Stimulated activated CD8-positive, alpha-beta memory T cell treated with anti-CD3 and anti-CD28 coated beads, Interleukin-15, amount 100 ng/mL, for 1 hour (primary cell): ENCODE data around the gene WNK4.

ENCODE experiments used
- DNase-seq: peaks from one replicate; pipeline ENCODE4 v3.0.0-alpha.2; 2020; ENCODE audit warnings: low read depth

Gene WNK4

GRCh38 chr17:42772945-42773289 is 7.5 kb upstream of the WNK4 start:
- no peak for DNase-seq

- peak; percentile 53 for DNase-seq
Measured at GRCh38 chr17:42773290-42774035, 6.9 kb upstream of the WNK4 start, which contains the start of gene VPS25. Gene VPS25, plus strand, starts transcription at chr17:42773449. Its CDS starts 27 bp downstream, at chr17:42773476.

- DNase-seq, result no peak
Measured at GRCh38 chr17:42774066-42774745, 6.2 kb upstream of the WNK4 start.

DNA sequence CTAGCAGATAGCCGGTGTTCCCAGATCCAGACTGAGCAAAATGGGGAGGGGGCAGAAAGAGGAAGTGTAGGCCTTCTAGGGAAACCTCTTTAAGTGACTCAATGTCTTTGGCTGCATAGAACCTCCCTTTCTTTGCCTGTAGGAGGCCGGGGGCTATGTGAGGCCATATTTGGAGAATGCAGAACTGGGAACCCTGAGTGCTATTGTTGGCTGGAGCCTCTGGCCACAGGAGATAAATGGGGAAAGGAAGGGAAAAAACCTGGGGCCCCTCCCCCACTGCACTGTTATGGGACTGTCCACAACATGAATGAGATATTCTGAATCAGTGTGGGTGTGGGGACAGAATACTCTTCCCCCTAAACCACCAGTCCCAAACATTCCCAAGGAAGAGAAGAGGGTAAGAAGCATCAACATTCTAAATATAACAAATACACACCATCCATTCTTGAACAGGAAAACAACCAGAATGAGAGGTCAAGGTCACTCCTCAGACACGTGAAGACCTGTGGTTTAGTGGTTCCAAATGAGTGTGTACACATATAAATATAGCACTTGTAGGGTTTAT is 4.8 kb upstream of the WNK4 start:
- no peak for DNase-seq

DNA sequence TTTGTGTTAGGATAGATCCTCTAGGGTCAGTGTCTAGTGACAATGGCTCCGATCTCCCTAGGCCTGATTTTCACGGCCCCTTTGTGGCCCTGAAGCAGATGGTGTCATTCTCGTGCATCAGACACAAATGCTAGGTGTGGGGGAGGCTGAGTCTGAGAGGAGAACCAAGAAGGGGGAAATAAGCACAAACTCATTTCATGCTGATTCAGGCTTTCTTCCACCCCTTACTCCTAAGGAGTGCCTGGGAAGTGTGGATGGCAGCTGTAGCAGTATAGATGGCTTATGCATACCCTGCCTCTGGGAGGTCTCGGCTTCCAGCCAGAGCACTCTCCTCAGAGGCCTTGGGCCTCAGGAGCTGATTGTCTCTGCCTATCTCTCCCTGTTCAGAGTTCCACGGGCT is 1.8 kb upstream of the WNK4 start:
- DNase-seq, result no peak

DNA sequence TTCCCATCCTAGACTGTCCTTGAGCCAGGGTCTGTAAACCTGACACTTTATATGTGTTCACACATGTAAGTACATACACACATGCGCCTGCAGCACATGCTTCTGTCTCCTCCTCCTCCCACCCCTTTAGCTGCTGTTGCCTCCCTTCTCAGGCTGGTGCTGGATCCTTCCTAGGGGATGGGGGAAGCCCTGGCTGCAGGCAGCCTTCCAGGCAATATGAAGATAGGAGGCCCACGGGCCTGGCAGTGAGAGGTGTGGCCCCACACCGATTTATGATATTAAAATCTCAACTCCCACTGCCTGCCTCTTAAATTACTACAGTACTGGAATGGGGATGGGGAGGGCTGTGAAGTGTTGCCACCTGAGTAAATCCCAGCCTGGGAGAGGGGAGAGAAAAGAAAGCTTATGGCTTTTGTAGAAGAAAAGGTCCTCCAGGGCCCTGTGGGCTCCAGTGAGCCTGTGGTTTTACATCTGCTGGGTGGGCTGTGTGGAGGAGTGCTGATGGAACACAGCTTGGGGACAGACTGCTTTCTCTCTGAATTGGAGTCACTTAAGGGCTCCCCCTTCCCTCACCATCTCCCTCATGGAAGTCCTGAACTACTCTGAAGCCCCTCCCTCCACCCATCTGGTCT is 990 bp upstream of the WNK4 start:
- DNase-seq, result no peak

GRCh38 chr17:42780851-42781638 is 635 bp downstream of the WNK4 start:
- DNase-seq, result no peak

GRCh38 chr17:42781639-42782165 is 1.3 kb downstream of the WNK4 start:
- DNase-seq, result no peak

DNA sequence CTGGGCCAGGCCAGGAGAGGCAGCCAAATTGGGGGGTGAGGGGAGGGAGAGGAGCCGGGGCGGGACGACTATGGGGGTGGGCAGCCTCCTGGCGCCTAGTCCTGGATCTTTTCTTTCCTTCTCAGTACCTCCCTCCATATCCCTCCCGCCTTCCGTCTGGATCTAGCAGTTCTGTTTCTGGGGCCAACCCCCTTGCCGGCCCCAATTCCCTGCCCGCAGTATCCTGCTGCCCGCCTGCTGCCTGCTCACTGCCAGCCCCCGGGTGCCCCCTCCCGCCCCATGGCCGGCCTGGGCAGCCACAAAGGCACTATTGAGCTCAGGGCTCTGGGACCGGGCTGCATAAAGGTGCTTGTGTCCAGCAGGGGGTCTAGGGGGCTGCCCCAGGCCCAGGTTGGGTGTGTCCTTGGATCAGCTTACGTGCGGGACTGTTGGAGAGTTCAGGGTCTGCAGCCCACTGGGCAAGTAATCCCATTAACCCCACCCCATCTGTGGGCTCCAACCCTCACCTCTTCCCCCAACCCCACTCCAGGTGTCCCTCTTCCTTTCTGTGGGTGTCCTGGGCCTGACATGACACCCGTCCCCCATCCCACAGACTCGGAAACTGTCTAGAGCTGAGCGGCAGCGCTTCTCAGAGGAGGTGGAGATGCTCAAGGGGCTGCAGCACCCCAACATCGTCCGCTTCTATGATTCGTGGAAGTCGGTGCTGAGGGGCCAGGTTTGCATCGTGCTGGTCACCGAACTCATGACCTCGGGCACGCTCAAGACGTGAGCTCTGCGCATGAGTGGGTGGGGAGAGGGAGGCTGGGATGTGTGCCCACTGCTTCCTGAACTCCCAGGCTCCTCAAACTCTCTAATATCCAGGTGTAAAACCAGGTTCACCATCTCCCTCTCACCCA is 2.0 kb downstream of the WNK4 start:
- DNase-seq, result no peak

DNA sequence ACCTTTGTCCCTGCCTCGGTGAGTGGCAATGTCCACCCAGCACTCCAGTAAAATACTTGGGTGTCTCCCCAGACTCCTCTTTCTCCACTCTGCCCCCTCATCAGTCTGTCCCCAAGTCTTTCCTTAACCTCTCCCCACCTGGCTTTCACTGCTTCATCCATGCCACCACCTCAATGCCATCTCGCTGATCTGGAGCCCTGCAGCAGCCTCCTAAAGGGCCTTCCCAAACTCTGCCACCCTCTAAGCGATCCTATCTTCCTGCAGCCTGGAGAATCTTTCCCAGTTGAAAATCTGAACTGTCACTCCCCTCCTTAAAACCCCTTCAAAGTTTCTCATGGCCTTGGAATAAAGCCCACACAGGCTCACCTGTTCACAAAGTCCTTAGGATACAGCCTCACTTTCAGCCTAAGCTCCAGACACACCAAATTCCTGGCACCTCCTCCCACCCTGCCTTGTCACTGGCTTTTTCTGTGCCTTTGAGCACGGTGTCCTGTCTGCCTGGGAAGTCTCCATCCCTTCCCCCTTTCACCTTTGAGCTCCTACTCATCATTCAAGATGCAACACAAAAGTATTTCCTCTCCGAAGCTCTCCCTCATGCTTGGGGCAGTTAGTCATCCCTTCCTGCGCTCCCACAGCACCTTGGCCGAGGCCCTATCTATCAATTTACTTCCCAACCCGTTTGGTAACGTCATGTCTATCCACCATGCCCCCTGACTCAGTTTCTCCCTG is 2.8 kb downstream of the WNK4 start:
- DNase-seq, result no peak

DNA sequence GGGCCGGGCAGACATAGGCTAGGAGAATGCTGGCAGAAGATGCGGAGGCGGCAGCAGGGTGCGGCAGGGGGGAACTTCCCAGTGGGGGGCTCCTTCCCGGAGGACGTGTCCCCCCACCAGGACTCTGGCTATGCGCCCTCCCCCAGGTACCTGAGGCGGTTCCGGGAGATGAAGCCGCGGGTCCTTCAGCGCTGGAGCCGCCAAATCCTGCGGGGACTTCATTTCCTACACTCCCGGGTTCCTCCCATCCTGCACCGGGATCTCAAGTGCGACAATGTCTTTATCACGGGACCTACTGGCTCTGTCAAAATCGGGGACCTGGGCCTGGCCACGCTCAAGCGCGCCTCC is 3.4 kb downstream of the WNK4 start:
- no peak for DNase-seq

GRCh38 chr17:42784409-42784808 is 4.0 kb downstream of the WNK4 start:
- DNase-seq, result no peak

DNA sequence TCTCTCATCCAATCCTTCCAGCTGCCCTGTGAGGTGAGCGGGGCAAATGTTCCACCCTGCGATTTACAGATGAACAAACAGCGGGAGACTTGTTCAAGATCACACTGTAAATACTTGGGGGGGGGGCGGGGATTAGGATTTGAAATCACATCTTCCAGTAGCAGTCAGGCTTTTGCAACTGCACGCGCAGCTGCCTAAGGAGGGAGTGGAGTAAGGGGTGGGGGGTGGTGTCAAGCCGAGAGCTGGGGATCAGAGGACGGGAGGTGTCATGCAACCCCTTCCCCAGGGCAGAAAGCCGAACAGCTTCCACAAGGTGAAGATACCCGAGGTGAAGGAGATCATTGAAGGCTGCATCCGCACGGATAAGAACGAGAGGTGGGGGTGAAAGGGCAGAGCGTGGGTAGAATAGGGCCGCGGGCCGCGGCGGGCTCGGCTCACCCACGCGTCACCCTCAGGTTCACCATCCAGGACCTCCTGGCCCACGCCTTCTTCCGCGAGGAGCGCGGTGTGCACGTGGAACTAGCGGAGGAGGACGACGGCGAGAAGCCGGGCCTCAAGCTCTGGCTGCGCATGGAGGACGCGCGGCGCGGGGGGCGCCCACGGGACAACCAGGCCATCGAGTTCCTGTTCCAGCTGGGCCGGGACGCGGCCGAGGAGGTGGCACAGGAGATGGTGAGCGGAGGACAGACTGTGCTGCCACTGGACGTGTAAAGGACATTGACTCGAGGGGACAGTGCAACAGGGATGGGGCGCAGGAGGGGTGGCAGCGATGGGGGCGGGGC is 4.6 kb downstream of the WNK4 start:
- no peak for DNase-seq

GRCh38 chr17:42787266-42787665 is 6.9 kb downstream of the WNK4 start:
- no peak for DNase-seq

- no peak for DNase-seq
Measured at GRCh38 chr17:42791948-42792347, 11.5 kb downstream of the WNK4 start.

- DNase-seq, result no peak
Measured at GRCh38 chr17:42792545-42792944, 12.1 kb downstream of the WNK4 start.

GRCh38 chr17:42795061-42795460 is 14.7 kb downstream of the WNK4 start:
- no peak for DNase-seq

GRCh38 chr17:42795465-42795864 is 15.1 kb downstream of the WNK4 start:
- DNase-seq, result no peak

DNA sequence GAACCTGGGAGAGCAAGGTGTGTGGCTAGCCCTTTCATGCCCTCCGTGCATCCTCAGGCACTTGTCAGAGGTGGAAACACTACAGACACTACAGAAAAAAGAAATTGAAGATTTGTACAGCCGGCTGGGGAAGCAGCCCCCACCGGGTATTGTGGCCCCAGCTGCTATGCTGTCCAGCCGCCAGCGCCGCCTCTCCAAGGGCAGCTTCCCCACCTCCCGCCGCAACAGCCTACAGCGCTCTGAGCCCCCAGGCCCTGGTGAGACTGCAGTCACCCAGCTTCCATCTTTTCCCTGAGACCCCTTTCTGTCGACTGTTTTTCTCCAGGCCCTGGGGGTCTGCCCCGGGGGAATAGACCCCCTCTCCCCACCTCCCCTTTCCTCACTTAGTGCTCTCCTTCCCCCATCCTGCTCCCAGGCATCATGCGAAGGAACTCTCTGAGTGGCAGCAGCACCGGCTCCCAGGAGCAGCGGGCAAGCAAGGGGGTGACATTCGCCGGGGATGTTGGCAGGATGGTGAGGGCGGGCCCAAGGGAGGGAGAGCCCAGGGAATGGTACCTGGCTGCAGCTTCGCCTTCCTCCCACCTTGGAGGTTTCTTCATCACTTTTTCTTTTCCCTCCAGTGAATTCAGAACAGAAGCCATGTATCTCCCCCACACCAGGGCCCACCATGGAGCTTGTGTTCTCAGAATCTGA is 15.8 kb downstream of the WNK4 start:
- no peak for DNase-seq
